Sigmoid colon (tissue), 4 donors: Measurements from ENCODE around the gene ECE1.

Source experiments
- CTCF ChIP-seq, 4 experiments: fragments of 450-650 bp in 3 of 4; fragments of 200-600 bp in 1 of 4; IDR thresholded peaks; one replicate each; pipeline ENCODE4 v1.5.1; 2016 to 2019; ENCODE audit warnings: antibody characterized with exemption in 4 of 4, mild to moderate bottlenecking in 3 of 4, moderate library complexity in 2 of 4
- POLR2A ChIP-seq, 2 donors: fragments of 450-650 bp; IDR thresholded peaks; one replicate each; pipeline ENCODE4 v1.6.1; 2016; ENCODE audit warnings: antibody characterized with exemption in 2 of 2, mild to moderate bottlenecking in 2 of 2, moderate library complexity in 2 of 2
- POLR2AphosphoS5 ChIP-seq, 4 donors: sonication (generic); formaldehyde crosslinking; IDR thresholded peaks; one replicate each; pipeline ENCODE4 v1.6.1; 2017; ENCODE audit warnings: antibody characterized with exemption in 4 of 4

- TF ChIP-seq CTCF (IDR thresholded peaks at IDR 0.05) (no peak), POLR2A (IDR thresholded peaks at IDR 0.05) (no peak), POLR2AphosphoS5 (IDR thresholded peaks at IDR 0.05) (no peak)
Observed at GRCh38 chr1:21234779-21235178, 55.5 kb downstream of the ECE1 start.
